ENCODE measurements around the gene LITAFD.
"Not testable (repeated sequence)": the region's sequence is repeated elsewhere in the genome, so short reads cannot be mapped to it uniquely, and the experiment has no call there.

LITAFD gene

GRCh38 chr16:8894736-8895334, 12.7 kb downstream of the LITAFD start:
- DNase-seq (ENCODE audit: low spot score), result no peak

- DNase-seq (ENCODE audit: low spot score), result no peak
Observed at GRCh38 chr16:8898660-8899318, 16.6 kb downstream of the LITAFD start.

DNA sequence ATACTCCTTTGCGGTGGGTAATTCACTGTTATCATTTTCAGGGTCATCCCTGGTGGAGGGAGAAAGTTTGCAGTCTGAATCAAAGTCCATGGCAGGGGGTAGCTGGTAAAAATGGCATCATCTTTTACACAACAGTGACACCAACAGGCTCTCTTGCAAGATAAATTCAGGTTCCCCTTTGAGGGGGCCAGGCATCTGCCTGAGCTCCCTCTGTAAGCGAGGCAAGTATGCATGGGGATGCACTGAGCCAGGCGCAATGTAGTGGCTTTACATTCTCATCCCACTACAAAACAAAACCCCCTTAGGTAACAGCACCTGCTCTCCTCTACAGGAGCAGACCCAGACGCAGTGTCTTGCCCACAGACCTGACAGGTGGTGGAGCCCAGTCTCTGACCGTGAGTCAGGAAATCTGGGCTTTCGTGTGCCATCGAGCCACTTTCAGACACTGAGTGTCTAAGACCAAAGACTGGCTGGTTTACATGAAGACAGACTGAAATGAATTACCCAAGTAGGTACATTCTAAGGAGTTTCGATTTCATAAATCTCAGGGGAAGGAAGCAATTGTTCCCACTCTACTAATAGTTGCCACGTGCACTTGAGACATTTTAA, 17.7 kb downstream of the LITAFD start:
- no peak for DNase-seq (ENCODE audit: low spot score)

GRCh38 chr16:8900343-8900742, 18.2 kb downstream of the LITAFD start:
- no peak for DNase-seq (ENCODE audit: low spot score)

GRCh38 chr16:8901320-8901861, 19.2 kb downstream of the LITAFD start:
- DNase-seq (ENCODE audit: low spot score), result no peak

GRCh38 chr16:8903004-8903403, 20.9 kb downstream of the LITAFD start:
- no peak for DNase-seq (ENCODE audit: low spot score)

DNA sequence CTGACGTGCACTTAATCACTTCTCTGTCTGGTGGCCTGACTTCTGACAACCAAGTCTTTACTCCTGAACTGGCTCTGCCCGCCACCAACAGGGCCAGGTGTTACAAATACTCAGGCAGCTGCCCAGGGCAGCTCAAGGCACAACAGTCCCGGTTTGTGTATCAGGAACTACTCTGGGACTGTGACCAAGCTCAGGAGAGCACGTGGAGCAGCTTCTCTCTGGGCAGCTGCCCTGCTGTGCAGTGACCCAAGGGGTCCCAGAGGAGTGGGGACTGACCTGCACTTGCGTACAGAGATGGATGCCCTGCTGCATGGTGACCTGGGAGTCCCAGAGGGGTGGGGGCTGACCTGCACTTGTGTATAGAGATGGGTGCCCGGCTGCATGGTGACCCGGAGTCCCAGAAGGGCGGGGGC, 21.9 kb downstream of the LITAFD start:
- no peak for DNase-seq (ENCODE audit: low spot score)

GRCh38 chr16:8905168-8905762, 23.1 kb downstream of the LITAFD start:
- no peak for DNase-seq (ENCODE audit: low spot score)

DNA sequence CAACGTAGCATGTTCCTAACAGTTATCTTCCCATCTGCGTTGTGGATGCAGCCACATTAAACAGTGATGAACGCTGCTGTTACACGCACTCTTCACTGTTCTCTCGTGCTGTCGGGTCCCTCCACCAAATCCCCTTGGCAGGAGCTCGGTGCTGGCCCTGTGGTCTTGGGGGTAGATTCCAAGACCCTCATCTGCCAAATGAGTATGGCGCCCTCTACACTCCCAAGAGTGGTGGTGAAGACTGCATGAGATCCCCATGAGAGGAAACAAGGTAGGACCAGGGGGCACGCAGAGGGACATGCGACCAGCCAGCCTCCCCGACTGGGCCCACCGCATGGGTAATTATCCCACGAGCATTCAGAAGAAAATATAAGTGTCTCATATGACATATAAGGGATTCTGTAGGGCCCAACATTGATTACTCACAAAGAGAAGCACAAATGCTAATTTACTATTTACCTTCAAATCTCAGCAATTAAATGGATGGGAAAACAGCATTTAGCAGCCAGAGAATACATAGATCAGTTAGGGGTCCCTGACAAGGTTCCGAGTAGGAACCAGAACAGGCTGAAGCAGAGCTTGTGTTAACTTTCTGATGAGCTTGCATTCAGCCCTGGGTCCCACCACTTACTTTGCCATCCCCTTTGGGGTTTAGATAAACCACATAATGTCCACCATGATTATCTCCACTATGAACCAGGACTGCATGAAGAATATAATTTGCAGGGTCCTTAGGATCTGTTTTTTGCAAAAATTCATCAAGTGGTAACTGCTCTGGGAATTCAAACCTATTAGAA, 23.8 kb downstream of the LITAFD start:
- DNase-seq (ENCODE audit: low spot score), result no peak

DNA sequence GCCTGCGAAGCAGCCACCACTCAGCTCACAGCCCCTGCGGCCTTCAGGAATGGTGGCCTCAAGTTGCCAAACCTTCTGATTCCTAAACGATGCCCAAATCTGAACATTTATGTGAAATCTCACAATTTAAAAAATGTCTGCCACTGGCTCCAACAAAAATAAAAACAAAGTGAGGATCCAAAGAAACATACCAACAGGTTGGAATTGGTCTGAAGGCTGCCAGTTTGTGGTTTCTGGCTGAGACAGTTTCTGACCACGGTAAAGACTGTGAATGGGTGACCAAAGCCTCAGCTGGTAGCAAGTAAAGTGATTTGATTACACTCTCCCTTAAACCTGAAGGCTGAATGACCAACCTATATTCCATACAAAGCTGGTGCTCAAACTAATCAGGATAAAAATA, 24.9 kb downstream of the LITAFD start:
- no peak for DNase-seq (ENCODE audit: low spot score)

- no peak for DNase-seq (ENCODE audit: low spot score)
Observed at GRCh38 chr16:8908810-8909468, 26.8 kb downstream of the LITAFD start.

- DNase-seq (ENCODE audit: low spot score), result no peak
Observed at GRCh38 chr16:8910811-8911210, 28.7 kb downstream of the LITAFD start.

GRCh38 chr16:8912793-8913192, 30.6 kb downstream of the LITAFD start:
- no peak for DNase-seq (ENCODE audit: low spot score)

DNA sequence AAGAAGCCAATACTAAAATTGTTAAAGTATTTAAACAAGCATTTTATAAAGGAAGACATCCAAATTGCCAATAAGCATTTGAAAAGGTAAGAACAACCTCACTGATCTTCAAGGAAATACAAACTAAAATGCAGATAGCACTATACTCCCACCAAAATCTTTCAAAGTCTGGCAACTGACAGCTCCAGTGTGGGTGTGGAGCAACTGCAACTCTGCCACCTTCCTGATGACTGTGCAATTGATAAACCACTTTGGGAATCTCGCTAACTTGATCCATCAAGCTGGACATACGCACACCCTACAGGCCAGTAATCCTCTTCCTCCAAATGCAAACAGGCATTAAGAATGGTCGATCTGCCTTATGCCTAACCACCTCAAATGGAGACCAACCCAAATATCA, 31.9 kb downstream of the LITAFD start:
- DNase-seq (ENCODE audit: low spot score), result no peak

DNA sequence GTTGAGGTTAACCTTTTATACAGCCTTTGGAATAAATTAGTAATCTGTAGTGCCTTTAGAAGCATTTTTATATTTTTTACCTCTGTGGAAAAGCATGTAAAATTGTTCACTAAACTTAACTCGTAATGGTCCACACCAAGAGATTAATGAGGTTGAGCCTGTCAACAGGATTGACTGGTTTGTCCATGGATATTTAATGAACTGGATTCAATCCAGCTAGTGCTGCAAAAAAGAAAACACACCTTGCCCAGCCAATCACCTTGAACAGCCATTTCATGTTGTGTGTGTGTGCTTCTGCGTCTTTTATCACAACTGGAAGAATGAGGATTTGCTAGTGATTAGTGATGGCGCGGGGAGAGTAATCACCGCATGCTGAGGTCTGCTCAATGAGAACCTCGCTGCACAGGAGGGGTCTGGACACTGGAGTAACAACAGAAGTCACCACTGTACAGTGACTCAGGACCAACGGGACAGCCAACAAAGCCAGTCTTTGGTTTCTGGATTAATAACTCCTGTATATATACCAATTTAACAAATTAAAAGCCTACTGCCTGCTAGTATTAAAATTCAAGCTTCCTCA, 33.7 kb downstream of the LITAFD start:
- no peak for DNase-seq (ENCODE audit: low spot score)

DNA sequence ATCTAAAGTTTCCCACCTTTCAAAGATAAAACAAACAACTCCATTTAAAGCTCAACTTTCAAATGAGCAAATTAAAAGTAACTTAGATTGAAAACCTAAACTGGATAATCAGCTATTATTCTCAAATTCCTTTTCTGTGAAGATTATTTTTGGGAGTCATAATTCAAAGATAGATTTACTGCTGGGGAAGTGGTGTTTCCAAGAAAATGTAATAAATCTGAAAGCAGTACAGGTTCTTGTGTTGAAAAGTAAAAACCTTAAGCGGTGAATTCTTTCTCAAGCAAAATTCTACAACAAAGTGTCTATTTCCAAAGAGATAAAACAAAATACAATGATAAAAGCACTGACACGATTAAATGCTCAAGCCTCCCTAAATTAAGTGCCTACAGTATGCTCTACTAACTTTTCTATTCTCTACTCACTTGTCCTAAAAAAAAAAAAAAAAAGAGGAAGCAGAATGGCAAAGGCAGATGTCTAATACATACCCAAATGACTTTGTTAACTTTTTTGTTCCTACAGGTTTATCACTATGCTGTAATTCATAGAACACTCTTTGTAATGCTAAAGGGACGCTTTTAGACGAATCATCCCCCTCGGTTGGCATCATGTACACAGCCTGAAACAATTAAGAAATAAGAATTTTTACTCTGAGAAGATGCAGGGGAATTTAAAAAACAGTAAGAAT, 34.5 kb downstream of the LITAFD start:
- no peak for DNase-seq (ENCODE audit: low spot score)

GRCh38 chr16:8917336-8917735, 35.2 kb downstream of the LITAFD start:
- not testable (repeated sequence) for DNase-seq (ENCODE audit: low spot score)

DNA sequence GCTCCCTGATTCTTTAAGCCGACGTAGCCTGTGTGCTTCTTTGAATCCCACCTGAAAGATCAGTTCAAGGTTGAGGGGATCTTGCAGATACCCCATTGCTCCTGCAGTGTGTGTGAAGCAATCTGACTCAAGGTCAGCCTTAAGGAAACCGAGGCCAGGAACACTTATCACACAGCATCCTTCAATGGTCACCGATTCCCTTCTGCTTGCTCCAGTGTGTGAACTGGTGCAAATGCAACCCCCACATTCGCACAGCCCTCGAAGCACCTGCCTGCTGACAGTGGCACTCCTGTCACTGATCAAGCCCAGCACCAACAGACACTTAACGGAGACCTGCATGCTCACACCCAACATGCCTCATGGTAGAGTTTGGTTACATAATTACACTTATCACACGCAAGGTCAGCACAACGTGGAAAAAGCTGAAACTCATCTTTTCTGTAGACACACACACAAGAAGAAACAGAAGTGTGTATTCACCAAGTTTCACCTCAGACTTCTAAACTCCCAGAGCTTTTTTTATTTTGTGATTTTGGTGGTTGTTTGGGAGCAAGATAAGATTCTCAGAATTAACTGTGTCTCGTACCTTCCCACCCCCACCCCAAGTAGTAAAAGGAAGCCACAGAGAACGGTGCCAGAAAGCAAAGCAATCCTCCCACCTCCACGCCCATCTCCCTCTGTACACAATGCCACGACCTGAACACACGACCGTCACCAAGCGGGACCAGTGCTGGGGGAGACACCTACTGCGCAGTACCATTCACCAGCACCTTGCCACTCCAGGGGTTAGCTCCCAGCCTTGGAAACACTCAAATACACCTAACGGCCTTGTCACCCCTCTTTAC, 37.2 kb downstream of the LITAFD start:
- DNase-seq (ENCODE audit: low spot score), result no peak

GRCh38 chr16:8919934-8920462, 37.8 kb downstream of the LITAFD start:
- DNase-seq (ENCODE audit: low spot score), result no peak

Data from HuH-7.5 (cell line).